Loucy (cell line): Measurements from ENCODE around the gene JPH2.
"Not testable (repeated sequence)": the region's sequence is repeated elsewhere in the genome, so short reads cannot be mapped to it uniquely, and the experiment has no call there.

Experiments
- H2AFZ ChIP-seq: fragments of 200-600 bp; sonication (generic); 2 replicates; pipeline ENCODE4 v1.6.0; 2016; ENCODE audit warnings: antibody characterized with exemption, mild to moderate bottlenecking, low read length, moderate library complexity
- H3F3A ChIP-seq: fragments of 200-600 bp; 2 replicates; pipeline ENCODE4 v1.6.0; 2016; ENCODE audit warnings: antibody characterized with exemption, low read depth, mild to moderate bottlenecking
- H3K27me3 ChIP-seq: fragments of 200-600 bp; sonication (generic); 2 replicates; pipeline ENCODE4 v1.6.1; 2014; ENCODE audit warnings: low read length, mild to moderate bottlenecking; ENCODE audit not compliant: insufficient read depth, poor library complexity, severe bottlenecking
- H3K36me3 ChIP-seq: fragments of 200-600 bp; sonication (generic); 2 replicates; pipeline ENCODE4 v1.6.1; 2016; ENCODE audit warnings: low read length; ENCODE audit not compliant: insufficient read depth
- H3K4me1 ChIP-seq: fragments of 200-600 bp; sonication (generic); 2 replicates; pipeline ENCODE4 v1.5.1; 2014; ENCODE audit warnings: low read length, mild to moderate bottlenecking; ENCODE audit not compliant: insufficient read depth, poor library complexity, severe bottlenecking
- H3K4me2 ChIP-seq: fragments of 200-600 bp; sonication (generic); 2 replicates; pipeline ENCODE4 v1.6.0; 2014; ENCODE audit warnings: antibody characterized with exemption, low read length, low read depth, mild to moderate bottlenecking; ENCODE audit not compliant: poor library complexity, severe bottlenecking
- H3K4me3 ChIP-seq: fragments of 200-600 bp; sonication (generic); 2 replicates; pipeline ENCODE4 v1.5.1; 2014; ENCODE audit warnings: low read length, mild to moderate bottlenecking, mixed read lengths; ENCODE audit not compliant: poor library complexity, severe bottlenecking
- H3K79me2 ChIP-seq: fragments of 200-600 bp; sonication (generic); 2 replicates; pipeline ENCODE4 v1.6.1; 2014; ENCODE audit warnings: low read length; ENCODE audit not compliant: insufficient read depth
- H3K9ac ChIP-seq: fragments of 200-600 bp; sonication (generic); 2 replicates; pipeline ENCODE4 v1.6.0; 2014; ENCODE audit warnings: mild to moderate bottlenecking, low read depth, low read length, moderate library complexity; ENCODE audit not compliant: poor library complexity, severe bottlenecking
- H3K9me2 ChIP-seq: fragments of 200-600 bp; sonication (generic); replicated peaks from 2 replicates; pipeline ENCODE4 v1.6.1; 2016; ENCODE audit warnings: low read depth, low read length, mixed read lengths
- H3K9me3 ChIP-seq: fragments of 200-600 bp; sonication (generic); 2 replicates; pipeline ENCODE4 v1.6.1; 2014; ENCODE audit warnings: mild to moderate bottlenecking, antibody characterized with exemption, low read length, low read depth; ENCODE audit not compliant: insufficient read depth
- H4K20me1 ChIP-seq: fragments of 200-600 bp; sonication (generic); 2 replicates; pipeline ENCODE4 v1.6.0; 2014; ENCODE audit warnings: antibody characterized with exemption, low read length, mild to moderate bottlenecking; ENCODE audit not compliant: insufficient read depth, poor library complexity, severe bottlenecking
- EZH2phosphoT487 ChIP-seq: fragments of 200-600 bp; IDR thresholded peaks from 2 replicates; pipeline ENCODE4 v1.6.1; 2018; ENCODE audit warnings: antibody characterized with exemption, mild to moderate bottlenecking, moderate library complexity, borderline replicate concordance
- TF ChIP-seq, protein P1 (sequence below): fragments of 200-600 bp; sonication (generic); conservative IDR thresholded peaks from 2 replicates; pipeline ENCODE4 v1.5.1; 2014; ENCODE audit warnings: mild to moderate bottlenecking, antibody characterized with exemption, low read length

The JPH2 gene

GRCh38 chr20:44233436-44234016 lies 46.5 kb upstream of the JPH2 start:
- Histone ChIP-seq H3K4me2 (no peak overlapping the region), H2AFZ (no peak overlapping the region), H3F3A (no peaks in the 10 kb centered on the region), H3K4me3 (no peak overlapping the region), H4K20me1 (no peaks in the 10 kb centered on the region), H3K36me3 (no peaks in the 10 kb centered on the region), H3K9me2 (no peaks in the 10 kb centered on the region), H3K9me3 (no peaks in the 10 kb centered on the region), H3K27me3 (no peaks in the 10 kb centered on the region), H3K9ac (no peak overlapping the region), H3K79me2 (no peaks in the 10 kb centered on the region), H3K4me1 (no peaks in the 10 kb centered on the region)
- no peak for TF ChIP-seq EZH2phosphoT487
- TF ChIP-seq, protein P1, sequence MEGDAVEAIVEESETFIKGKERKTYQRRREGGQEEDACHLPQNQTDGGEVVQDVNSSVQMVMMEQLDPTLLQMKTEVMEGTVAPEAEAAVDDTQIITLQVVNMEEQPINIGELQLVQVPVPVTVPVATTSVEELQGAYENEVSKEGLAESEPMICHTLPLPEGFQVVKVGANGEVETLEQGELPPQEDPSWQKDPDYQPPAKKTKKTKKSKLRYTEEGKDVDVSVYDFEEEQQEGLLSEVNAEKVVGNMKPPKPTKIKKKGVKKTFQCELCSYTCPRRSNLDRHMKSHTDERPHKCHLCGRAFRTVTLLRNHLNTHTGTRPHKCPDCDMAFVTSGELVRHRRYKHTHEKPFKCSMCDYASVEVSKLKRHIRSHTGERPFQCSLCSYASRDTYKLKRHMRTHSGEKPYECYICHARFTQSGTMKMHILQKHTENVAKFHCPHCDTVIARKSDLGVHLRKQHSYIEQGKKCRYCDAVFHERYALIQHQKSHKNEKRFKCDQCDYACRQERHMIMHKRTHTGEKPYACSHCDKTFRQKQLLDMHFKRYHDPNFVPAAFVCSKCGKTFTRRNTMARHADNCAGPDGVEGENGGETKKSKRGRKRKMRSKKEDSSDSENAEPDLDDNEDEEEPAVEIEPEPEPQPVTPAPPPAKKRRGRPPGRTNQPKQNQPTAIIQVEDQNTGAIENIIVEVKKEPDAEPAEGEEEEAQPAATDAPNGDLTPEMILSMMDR: no peak

- not testable (repeated sequence) for H4K20me1 ChIP-seq, H3K79me2 ChIP-seq, H3K4me2 ChIP-seq, H3K4me3 ChIP-seq, H3K9me3 ChIP-seq, H3K9ac ChIP-seq, H3K36me3 ChIP-seq, H3K9me2 ChIP-seq, H2AFZ ChIP-seq, H3K4me1 ChIP-seq, H3K27me3 ChIP-seq, H3F3A ChIP-seq
Observed at GRCh38 chr20:44232469-44232856, 45.5 kb upstream of the JPH2 start.

DNA sequence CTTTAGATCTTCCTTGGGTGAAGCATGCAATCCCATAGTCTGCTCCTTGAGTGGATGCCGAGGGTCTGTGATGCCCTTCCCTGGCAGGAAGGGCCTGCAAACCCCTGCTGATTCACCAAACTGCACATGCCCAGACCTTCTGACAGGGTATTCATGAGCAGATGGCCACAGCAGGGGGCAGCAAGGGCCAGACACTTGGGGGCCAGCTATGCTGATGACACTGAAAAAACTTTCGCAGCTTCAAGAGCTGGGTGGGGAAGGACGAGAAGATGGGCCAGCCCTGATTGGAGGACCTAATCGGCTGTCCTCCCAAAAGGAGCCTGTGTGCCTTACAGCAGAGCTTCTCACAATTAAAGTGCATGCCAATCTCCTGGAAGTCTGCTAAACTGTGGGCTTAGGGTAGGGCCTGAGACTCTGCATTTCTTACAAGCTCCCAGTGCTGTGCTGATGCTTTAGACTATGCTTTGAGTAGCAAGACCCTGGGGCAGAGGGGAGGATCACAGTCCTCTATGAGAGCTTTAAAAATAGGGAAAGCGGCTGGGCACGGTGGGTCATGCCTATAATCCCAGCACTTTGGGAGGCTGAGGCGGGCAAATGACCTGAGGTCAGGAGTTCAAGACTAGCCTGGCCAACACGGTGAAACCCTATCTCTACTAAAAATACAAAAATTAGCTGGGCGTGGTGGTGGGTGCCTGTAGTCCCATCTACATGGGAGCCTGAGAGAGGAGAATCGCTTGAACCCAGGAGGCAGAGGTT lies 44.9 kb upstream of the JPH2 start:
- H4K20me1 ChIP-seq: no peaks in the 10 kb centered on the region
- H3K4me1 ChIP-seq: no peaks in the 10 kb centered on the region
- H3K9me3 ChIP-seq: no peaks in the 10 kb centered on the region
- H2AFZ ChIP-seq: 0 out of 2 replicates have a peak overlapping the region, but pooled peaks have one; percentile 20
- H3K4me3 ChIP-seq: no peak overlapping the region
- H3K4me2 ChIP-seq: no peak overlapping the region
- no peaks in the 10 kb centered on the region for H3K79me2 ChIP-seq
- no peak for TF ChIP-seq EZH2phosphoT487
- TF ChIP-seq, protein P1: no peak; the same call in 1 of the 2 replicates
- H3K9me2 ChIP-seq: no peaks in the 10 kb centered on the region
- no peaks in the 10 kb centered on the region for H3F3A ChIP-seq
- H3K36me3 ChIP-seq: no peaks in the 10 kb centered on the region
- no peaks in the 10 kb centered on the region for H3K27me3 ChIP-seq
- H3K9ac ChIP-seq: no peak overlapping the region
